HepG2 (cell line): ENCODE measurements around the gene C6orf136.
A peak's percentile ranks its signal among the peaks of the same experiment; 100 is the strongest.

Source experiments
- CREB1 ChIP-seq, 2 experiments: fragments of 450-650 bp in 1 of 2; IDR thresholded peaks; 2 replicates each; pipeline ENCODE4 v1.6.1; 2016 to 2017; ENCODE audit warnings: control low read depth in 1 of 2, mild to moderate bottlenecking in 1 of 2, missing compliant biosample characterization in 1 of 2, missing genetic modification characterization in 1 of 2
- HOXA7 ChIP-seq: sonication (generic); formaldehyde crosslinking; IDR thresholded peaks from 2 replicates; pipeline ENCODE4 v1.8.1; 2022; ENCODE audit warnings: mild to moderate bottlenecking, missing genetic modification reagents, moderate library complexity
- TAF1 ChIP-seq: sonication (generic); formaldehyde crosslinking; IDR thresholded peaks from 2 replicates; pipeline ENCODE4 v1.4.0; 2020; ENCODE audit warnings: missing genetic modification reagents
- ZNF138 ChIP-seq: sonication (generic); formaldehyde crosslinking; IDR thresholded peaks from 2 replicates; pipeline ENCODE4 v1.5.0; 2020; ENCODE audit warnings: mild to moderate bottlenecking, low read depth, missing genetic modification reagents
- ZNF747 ChIP-seq: sonication (generic); formaldehyde crosslinking; IDR thresholded peaks from 2 replicates; pipeline ENCODE4 v1.8.1; 2023; ENCODE audit warnings: missing genetic modification reagents, mild to moderate bottlenecking, borderline replicate concordance
- TF ChIP-seq, protein P1 (sequence below): sonication (generic); formaldehyde crosslinking; IDR thresholded peaks from 2 replicates; pipeline ENCODE4 v1.4.0; 2020; ENCODE audit warnings: mild to moderate bottlenecking, low read depth, missing genetic modification reagents
- TF ChIP-seq, protein P2 (sequence below): sonication (generic); formaldehyde crosslinking; IDR thresholded peaks from 2 replicates; pipeline ENCODE4 v1.8.1; 2023; ENCODE audit warnings: mild to moderate bottlenecking, moderate library complexity, missing genetic modification reagents
- TF ChIP-seq, protein P3 (sequence below): sonication (generic); formaldehyde crosslinking; IDR thresholded peaks from 2 replicates; pipeline ENCODE4 v1.5.0; 2020; ENCODE audit warnings: mild to moderate bottlenecking, missing genetic modification reagents, moderate library complexity

GRCh38 chr6:30646450-30647241 is at the start of gene C6orf136:
- TF ChIP-seq, protein P1, sequence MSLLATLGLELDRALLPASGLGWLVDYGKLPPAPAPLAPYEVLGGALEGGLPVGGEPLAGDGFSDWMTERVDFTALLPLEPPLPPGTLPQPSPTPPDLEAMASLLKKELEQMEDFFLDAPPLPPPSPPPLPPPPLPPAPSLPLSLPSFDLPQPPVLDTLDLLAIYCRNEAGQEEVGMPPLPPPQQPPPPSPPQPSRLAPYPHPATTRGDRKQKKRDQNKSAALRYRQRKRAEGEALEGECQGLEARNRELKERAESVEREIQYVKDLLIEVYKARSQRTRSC (CRISPR knock-in tag), result no peak
- TF ChIP-seq ZNF747 (CRISPR knock-in tag) (no peak), TAF1 (no peak), CREB1 (IDR thresholded peaks at IDR 0.05) (no peak), CREB1 (CRISPR knock-in tag; IDR thresholded peaks at IDR 0.05) (no peak), ZNF138 (CRISPR knock-in tag) (no peak), HOXA7 (CRISPR knock-in tag) (no peak)
- TF ChIP-seq, protein P2, sequence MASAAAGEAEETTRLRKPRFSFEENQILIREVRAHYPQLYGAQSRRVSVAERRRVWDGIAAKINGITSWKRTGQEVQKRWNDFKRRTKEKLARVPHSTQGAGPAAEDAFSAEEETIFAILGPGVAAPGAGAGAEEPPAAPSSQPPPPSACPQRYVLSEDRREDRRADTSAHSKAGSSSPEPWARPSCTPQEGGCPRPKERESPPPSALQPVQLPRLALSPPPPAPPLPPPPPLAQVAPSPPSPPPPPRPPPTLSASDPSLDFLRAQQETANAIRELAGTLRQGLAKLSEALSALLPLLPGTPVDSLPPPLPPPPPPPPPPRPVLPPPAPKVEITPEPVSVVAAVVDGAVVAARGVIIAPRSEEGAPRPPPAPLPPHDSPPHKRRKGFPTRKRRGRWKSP (CRISPR knock-in tag), result no peak
- TF ChIP-seq, protein P3, sequence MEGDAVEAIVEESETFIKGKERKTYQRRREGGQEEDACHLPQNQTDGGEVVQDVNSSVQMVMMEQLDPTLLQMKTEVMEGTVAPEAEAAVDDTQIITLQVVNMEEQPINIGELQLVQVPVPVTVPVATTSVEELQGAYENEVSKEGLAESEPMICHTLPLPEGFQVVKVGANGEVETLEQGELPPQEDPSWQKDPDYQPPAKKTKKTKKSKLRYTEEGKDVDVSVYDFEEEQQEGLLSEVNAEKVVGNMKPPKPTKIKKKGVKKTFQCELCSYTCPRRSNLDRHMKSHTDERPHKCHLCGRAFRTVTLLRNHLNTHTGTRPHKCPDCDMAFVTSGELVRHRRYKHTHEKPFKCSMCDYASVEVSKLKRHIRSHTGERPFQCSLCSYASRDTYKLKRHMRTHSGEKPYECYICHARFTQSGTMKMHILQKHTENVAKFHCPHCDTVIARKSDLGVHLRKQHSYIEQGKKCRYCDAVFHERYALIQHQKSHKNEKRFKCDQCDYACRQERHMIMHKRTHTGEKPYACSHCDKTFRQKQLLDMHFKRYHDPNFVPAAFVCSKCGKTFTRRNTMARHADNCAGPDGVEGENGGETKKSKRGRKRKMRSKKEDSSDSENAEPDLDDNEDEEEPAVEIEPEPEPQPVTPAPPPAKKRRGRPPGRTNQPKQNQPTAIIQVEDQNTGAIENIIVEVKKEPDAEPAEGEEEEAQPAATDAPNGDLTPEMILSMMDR (CRISPR knock-in tag), result 0 out of 2 replicates have a peak, but pooled peaks have one; percentile 10
